Uterine smooth muscle cell (primary cell): ENCODE data around the gene ELK3. TPM values are rescaled to one million over a fixed set of nuclear protein-coding genes. Genes with fewer than 3 reads are reported as not detected.

Source experiments
- total RNA-seq: library from RNA; depleted of rRNA; stranded (reverse); fragments of >200 nt; gene quantifications from 2 replicates; pipeline ENCODE4 v1.2.3, GENCODE V29; 2014

ELK3 gene
- total RNA-seq, result 17.4 and 19.8 TPM in 2 replicates

GRCh38 chr12:96193725-96194575 is at the start of gene ELK3:
Gene ELK3, plus strand, starts transcription at chr12:96194375.

Other genes with a start within 250 kb of the ELK3 start
- under 0.01 TPM in 1 of 2 replicates, not detected in the other for gene HAL, start 198.0 kb upstream of the ELK3 start, total RNA-seq
- 60.1 and 93.1 TPM in 2 replicates for gene LTA4H, start 158.8 kb upstream of the ELK3 start, total RNA-seq
- gene CDK17, start 206.1 kb downstream of the ELK3 start, total RNA-seq, result 58.6 and 78.1 TPM in 2 replicates